ENCODE results near the gene PAX2. TPM values are rescaled to one million over a fixed set of nuclear protein-coding genes. Genes with fewer than 3 reads are reported as not detected.

Gene PAX2
- total RNA-seq, 1 experiment from 2014 or later, result not detected

GRCh38 chr10:100736144-100736808 lies 9.1 kb upstream of the PAX2 start:
- in situ Hi-C loops (cut with HindIII; ENCODE audit: low pct_unique_long_range_greater_than_20kb, low sequenced_read_pairs), result no loop called here
- no peak for DNase-seq (ENCODE audit: low read depth)

- in situ Hi-C loops (cut with HindIII; ENCODE audit: low pct_unique_long_range_greater_than_20kb, low sequenced_read_pairs), result no loop called here
Observed at GRCh38 chr10:100736809-100737354, 8.5 kb upstream of the PAX2 start.

GRCh38 chr10:100737355-100738054 lies 7.9 kb upstream of the PAX2 start:
- in situ Hi-C loops (cut with HindIII; ENCODE audit: low pct_unique_long_range_greater_than_20kb, low sequenced_read_pairs), result no loop called here
- no peak for DNase-seq (ENCODE audit: low read depth)

More at GRCh38 chr10:100736809-100737354, 8.5 kb upstream of the PAX2 start:
- no peak for DNase-seq (ENCODE audit: low read depth)

GRCh38 chr10:100738055-100738827 lies 7.1 kb upstream of the PAX2 start:
- in situ Hi-C loops (cut with HindIII; ENCODE audit: low pct_unique_long_range_greater_than_20kb, low sequenced_read_pairs), result no loop called here
- no peak for DNase-seq (ENCODE audit: low read depth)

- DNase-seq (ENCODE audit: low read depth), result peak; percentile 76
- in situ Hi-C loops (cut with HindIII; ENCODE audit: low pct_unique_long_range_greater_than_20kb, low sequenced_read_pairs), result no loop called here
Observed at GRCh38 chr10:100739517-100740368, 5.6 kb upstream of the PAX2 start.

GRCh38 chr10:100740476-100741377 lies 4.7 kb upstream of the PAX2 start:
- no peak for DNase-seq (ENCODE audit: low read depth)
- in situ Hi-C loops (cut with HindIII; ENCODE audit: low pct_unique_long_range_greater_than_20kb, low sequenced_read_pairs), result no loop called here

GRCh38 chr10:100741378-100742075 lies 3.9 kb upstream of the PAX2 start:
- DNase-seq (ENCODE audit: low read depth), result no peak
- in situ Hi-C loops (cut with HindIII; ENCODE audit: low pct_unique_long_range_greater_than_20kb, low sequenced_read_pairs), result no loop called here

GRCh38 chr10:100742076-100742771 lies 3.2 kb upstream of the PAX2 start:
- in situ Hi-C loops (cut with HindIII; ENCODE audit: low pct_unique_long_range_greater_than_20kb, low sequenced_read_pairs), result no loop called here
- DNase-seq (ENCODE audit: low read depth), result no peak

- in situ Hi-C loops (cut with HindIII; ENCODE audit: low pct_unique_long_range_greater_than_20kb, low sequenced_read_pairs), result no loop called here
- DNase-seq (ENCODE audit: low read depth), result no peak
Observed at GRCh38 chr10:100742936-100743335, 2.4 kb upstream of the PAX2 start.

GRCh38 chr10:100743626-100744135 lies 1.7 kb upstream of the PAX2 start:
- in situ Hi-C loops (cut with HindIII; ENCODE audit: low pct_unique_long_range_greater_than_20kb, low sequenced_read_pairs), result no loop called here
- DNase-seq (ENCODE audit: low read depth), result peak; percentile 65

- peak; percentile 52 for DNase-seq (ENCODE audit: low read depth)
- in situ Hi-C loops (cut with HindIII; ENCODE audit: low pct_unique_long_range_greater_than_20kb, low sequenced_read_pairs), result no loop called here
Observed at GRCh38 chr10:100744136-100744986, 1.0 kb upstream of the PAX2 start.

- DNase-seq (ENCODE audit: low read depth), result no peak
- in situ Hi-C loops (cut with HindIII; ENCODE audit: low pct_unique_long_range_greater_than_20kb, low sequenced_read_pairs), result no loop called here
Observed at GRCh38 chr10:100745882-100746783, 751 bp downstream of the PAX2 start.

GRCh38 chr10:100746784-100747455 lies 1.5 kb downstream of the PAX2 start:
- no peak for DNase-seq (ENCODE audit: low read depth)
- in situ Hi-C loops (cut with HindIII; ENCODE audit: low pct_unique_long_range_greater_than_20kb, low sequenced_read_pairs), result no loop called here
